KMS-11 (cell line): ENCODE measurements around the gene HDAC4.

Source experiments
- H2AFZ ChIP-seq: fragments of 200-600 bp; sonication (generic); 2 replicates; pipeline ENCODE4 v1.6.1; 2016; ENCODE audit warnings: antibody characterized with exemption, mixed run types, low read depth
- H3K27ac ChIP-seq: fragments of 200-600 bp; sonication (generic); 2 replicates; pipeline ENCODE4 v1.6.1; 2016; ENCODE audit warnings: mild to moderate bottlenecking, mixed run types
- H3K27me3 ChIP-seq: fragments of 200-600 bp; sonication (generic); 2 replicates; pipeline ENCODE4 v1.6.1; 2017; ENCODE audit warnings: mild to moderate bottlenecking, low read depth, mixed run types, moderate library complexity; ENCODE audit not compliant: insufficient read depth
- H3K36me3 ChIP-seq: fragments of 200-600 bp; sonication (generic); 2 replicates; pipeline ENCODE4 v1.6.1; 2017; ENCODE audit warnings: mild to moderate bottlenecking, mixed run types; ENCODE audit not compliant: insufficient read depth
- H3K4me1 ChIP-seq: fragments of 200-600 bp; sonication (generic); 2 replicates; pipeline ENCODE4 v1.6.1; 2016; ENCODE audit warnings: mild to moderate bottlenecking, low read depth, mixed run types; ENCODE audit not compliant: poor library complexity, severe bottlenecking
- H3K4me2 ChIP-seq: fragments of 200-600 bp; sonication (generic); 2 replicates; pipeline ENCODE4 v1.7.0; 2016; ENCODE audit warnings: mild to moderate bottlenecking, mixed run types
- H3K4me3 ChIP-seq: fragments of 200-600 bp; sonication (generic); IDR thresholded peaks from 2 replicates; pipeline ENCODE4 v1.6.1; 2017; ENCODE audit warnings: low read depth, low read length, mixed read lengths; ENCODE audit not compliant: insufficient read depth
- H3K79me2 ChIP-seq: fragments of 200-600 bp; sonication (generic); 2 replicates; pipeline ENCODE4 v1.6.1; 2016; ENCODE audit warnings: low read depth, mixed run types; ENCODE audit not compliant: insufficient read depth
- H3K9ac ChIP-seq: fragments of 200-600 bp; sonication (generic); 2 replicates; pipeline ENCODE4 v1.6.1; 2016; ENCODE audit warnings: mild to moderate bottlenecking, mixed run types
- H4K20me1 ChIP-seq: fragments of 200-600 bp; sonication (generic); 2 replicates; pipeline ENCODE4 v1.6.1; 2016; ENCODE audit warnings: mild to moderate bottlenecking, mixed run types; ENCODE audit not compliant: insufficient read depth
- TF ChIP-seq, protein P1 (sequence below): fragments of 200-600 bp; sonication (generic); conservative IDR thresholded peaks from 2 replicates; pipeline ENCODE4 v1.6.1; 2017; ENCODE audit warnings: low read depth, mild to moderate bottlenecking, antibody characterized with exemption, low read length, moderate library complexity, mixed read lengths

HDAC4 gene

DNA sequence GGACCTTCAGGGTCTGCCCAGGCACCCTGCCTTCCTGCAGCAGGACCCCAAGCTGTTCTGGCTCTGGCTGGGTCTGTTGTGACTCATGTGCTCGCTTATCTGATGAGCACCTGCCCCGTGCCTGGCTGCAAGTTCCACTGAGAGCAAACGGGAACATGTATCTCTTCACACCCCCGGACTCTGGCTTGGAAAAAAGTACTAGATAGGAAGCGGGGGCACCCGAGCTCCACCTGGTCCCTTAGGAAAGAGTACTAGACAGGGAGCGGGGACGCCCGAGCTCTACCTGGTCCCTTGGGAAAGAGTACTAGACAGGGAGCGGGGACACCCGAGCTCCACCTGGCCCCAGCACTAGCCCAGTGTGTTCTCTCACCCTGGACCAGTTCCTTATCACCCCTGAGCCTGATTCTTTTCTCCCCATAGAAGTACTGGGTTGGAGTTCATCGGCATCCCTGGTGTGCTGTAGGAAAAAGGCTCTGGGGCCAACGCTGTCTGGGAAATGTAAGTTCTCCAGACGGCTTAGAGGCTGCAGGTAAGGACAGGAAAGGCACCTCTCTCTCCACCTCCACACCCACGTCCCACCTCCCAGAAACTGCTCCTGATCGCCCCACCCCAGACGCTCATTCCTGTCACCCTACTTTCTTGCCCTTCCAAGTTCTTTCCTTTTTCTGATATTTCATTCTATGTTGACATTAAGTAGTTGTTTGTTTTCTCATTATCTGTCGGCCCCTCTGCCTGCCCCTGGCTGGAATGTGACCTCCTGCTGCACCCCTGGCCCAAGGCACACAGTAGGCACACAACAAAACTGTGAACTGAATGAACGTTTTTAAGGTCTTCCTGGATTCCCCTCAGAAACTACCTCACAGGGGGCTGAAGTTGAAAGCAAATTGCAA lies 40.2 kb downstream of the HDAC4 start:
- Histone ChIP-seq H3K36me3 (no peaks in the 10 kb centered on the region), H3K27ac (no peak overlapping the region), H4K20me1 (no peaks in the 10 kb centered on the region), H3K79me2 (peaks cover 23% of the 10 kb centered on the region; the same call in 1 of the 2 replicates), H3K4me3 (no peak overlapping the region), H3K4me1 (no peaks in the 10 kb centered on the region), H2AFZ (no peak overlapping the region), H3K4me2 (no peak overlapping the region), H3K9ac (no peak overlapping the region), H3K27me3 (no peaks in the 10 kb centered on the region)
- TF ChIP-seq, protein P1, sequence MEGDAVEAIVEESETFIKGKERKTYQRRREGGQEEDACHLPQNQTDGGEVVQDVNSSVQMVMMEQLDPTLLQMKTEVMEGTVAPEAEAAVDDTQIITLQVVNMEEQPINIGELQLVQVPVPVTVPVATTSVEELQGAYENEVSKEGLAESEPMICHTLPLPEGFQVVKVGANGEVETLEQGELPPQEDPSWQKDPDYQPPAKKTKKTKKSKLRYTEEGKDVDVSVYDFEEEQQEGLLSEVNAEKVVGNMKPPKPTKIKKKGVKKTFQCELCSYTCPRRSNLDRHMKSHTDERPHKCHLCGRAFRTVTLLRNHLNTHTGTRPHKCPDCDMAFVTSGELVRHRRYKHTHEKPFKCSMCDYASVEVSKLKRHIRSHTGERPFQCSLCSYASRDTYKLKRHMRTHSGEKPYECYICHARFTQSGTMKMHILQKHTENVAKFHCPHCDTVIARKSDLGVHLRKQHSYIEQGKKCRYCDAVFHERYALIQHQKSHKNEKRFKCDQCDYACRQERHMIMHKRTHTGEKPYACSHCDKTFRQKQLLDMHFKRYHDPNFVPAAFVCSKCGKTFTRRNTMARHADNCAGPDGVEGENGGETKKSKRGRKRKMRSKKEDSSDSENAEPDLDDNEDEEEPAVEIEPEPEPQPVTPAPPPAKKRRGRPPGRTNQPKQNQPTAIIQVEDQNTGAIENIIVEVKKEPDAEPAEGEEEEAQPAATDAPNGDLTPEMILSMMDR = no peak

DNA sequence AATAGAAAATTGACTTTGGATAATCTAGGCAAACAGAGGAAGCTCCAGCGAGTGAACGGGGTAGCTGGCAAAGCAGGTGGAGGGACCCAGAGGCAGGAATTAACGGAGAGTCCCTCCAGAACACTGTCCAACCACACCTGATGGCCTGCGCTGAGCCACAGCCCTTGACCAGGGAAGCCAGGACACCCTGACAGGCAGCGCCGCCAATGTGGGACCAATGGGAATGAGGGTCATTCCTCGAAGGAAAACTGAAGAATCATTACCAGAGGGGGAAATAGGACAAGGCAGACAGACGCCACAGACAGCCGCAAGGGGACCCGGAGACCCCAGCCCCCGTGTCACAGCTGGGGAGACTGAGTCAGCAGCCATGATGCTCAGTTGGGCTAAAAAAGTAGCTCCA lies 40.8 kb downstream of the HDAC4 start:
- Histone ChIP-seq H3K27ac (no peak overlapping the region), H3K36me3 (no peaks in the 10 kb centered on the region), H3K9ac (no peak overlapping the region), H3K79me2 (peaks cover 23% of the 10 kb centered on the region; the same call in 1 of the 2 replicates), H3K4me3 (no peak overlapping the region), H3K4me1 (no peaks in the 10 kb centered on the region), H4K20me1 (no peaks in the 10 kb centered on the region), H3K27me3 (no peaks in the 10 kb centered on the region), H3K4me2 (no peak overlapping the region), H2AFZ (no peak overlapping the region)
- TF ChIP-seq, protein P1 = no peak

DNA sequence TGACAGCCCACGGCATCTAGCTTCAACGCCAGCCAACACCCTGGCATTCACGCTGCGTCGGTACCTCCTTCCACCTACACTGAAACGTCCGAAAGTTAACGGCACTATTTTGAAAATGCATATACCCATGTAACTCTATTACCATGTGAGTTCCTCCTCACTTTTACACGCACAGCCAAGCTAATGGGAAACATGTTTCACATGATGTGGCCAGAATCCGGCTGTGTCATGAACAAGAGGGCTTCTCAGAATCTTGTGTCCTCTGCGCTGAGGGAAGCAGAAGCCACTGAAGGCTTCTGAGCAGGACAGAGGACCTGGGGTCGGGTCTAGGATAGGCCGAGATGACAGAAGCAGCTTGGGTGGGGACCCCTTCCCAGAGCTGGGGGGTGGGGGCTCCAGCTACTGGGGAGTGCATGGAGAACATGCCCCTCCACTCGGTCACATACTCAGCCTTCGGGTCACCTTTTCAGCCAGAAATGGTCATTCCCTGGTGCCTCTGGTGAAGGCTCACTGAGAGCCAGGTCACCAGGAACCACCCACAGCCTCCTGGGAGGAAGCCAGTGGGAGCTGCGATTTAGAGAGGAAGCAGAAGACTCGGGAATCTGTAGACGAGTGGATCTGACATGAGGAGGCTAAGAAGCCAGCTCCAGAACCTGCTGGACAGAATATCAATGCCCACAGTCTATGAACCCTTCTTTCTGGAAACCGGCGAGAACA lies 41.5 kb downstream of the HDAC4 start:
- no peaks in the 10 kb centered on the region for H3K4me1 ChIP-seq
- no peak overlapping the region for H3K27ac ChIP-seq
- H4K20me1 ChIP-seq = no peaks in the 10 kb centered on the region
- H3K4me3 ChIP-seq = no peak overlapping the region
- H3K79me2 ChIP-seq = peaks cover 23% of the 10 kb centered on the region; the same call in 1 of the 2 replicates
- H3K9ac ChIP-seq = no peak overlapping the region
- H3K27me3 ChIP-seq = no peaks in the 10 kb centered on the region
- TF ChIP-seq, protein P1 = no peak
- H2AFZ ChIP-seq = no peak overlapping the region
- no peaks in the 10 kb centered on the region for H3K36me3 ChIP-seq
- H3K4me2 ChIP-seq = no peak overlapping the region

DNA sequence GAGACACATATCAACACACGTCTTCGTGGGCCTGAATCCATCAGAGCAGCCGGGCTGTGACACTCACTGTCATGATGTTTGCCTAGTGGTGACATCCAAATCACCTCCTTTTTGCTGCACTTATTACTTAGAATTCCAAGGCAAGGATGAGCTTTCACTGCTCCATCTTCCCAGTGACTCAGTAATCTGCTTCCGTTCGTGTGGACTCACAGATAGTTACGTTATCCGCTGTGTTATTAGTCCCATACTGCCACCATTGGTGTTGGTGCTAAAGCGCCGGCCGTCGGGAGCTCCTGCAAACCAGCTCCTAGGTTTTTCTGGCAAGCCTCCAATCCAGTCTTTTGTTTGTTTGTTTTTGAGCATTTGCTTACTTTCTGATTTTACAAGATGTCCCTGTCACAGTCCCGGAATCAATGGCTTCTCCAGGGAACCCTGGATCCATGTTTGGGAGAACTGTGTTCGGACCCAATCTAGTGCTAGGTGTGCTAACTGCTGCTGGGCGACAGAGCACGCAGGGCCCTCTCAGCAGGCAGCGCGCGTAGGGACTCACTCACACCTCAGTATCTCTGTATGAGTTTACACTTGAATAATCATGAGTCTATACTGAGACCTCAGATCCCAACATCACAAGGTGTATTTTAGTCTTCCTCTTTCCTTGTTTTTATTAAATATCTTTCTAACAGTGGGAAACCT lies 42.6 kb downstream of the HDAC4 start:
- Histone ChIP-seq H3K4me2 (no peak overlapping the region), H3K9ac (no peak overlapping the region), H3K4me1 (no peaks in the 10 kb centered on the region), H2AFZ (no peak overlapping the region), H3K27ac (no peak overlapping the region), H3K79me2 (peaks cover 22% of the 10 kb centered on the region; the same call in 1 of the 2 replicates), H3K36me3 (no peaks in the 10 kb centered on the region), H3K4me3 (no peak overlapping the region), H3K27me3 (no peaks in the 10 kb centered on the region), H4K20me1 (no peaks in the 10 kb centered on the region)
- TF ChIP-seq, protein P1 = no peak
